GM21526 (cell line): ENCODE data around the gene ZNF425.
"Not testable (repeated sequence)": the region's sequence is repeated elsewhere in the genome, so short reads cannot be mapped to it uniquely, and the experiment has no call there.

ENCODE experiments used
- ATAC-seq: cut with Tn5 transposase; IDR thresholded peaks from one replicate; pipeline ENCODE4 v1.9.1; 2021; ENCODE audit warnings: moderate library complexity; ENCODE audit not compliant: unreplicated experiment, low FRiP score

ZNF425 gene

DNA sequence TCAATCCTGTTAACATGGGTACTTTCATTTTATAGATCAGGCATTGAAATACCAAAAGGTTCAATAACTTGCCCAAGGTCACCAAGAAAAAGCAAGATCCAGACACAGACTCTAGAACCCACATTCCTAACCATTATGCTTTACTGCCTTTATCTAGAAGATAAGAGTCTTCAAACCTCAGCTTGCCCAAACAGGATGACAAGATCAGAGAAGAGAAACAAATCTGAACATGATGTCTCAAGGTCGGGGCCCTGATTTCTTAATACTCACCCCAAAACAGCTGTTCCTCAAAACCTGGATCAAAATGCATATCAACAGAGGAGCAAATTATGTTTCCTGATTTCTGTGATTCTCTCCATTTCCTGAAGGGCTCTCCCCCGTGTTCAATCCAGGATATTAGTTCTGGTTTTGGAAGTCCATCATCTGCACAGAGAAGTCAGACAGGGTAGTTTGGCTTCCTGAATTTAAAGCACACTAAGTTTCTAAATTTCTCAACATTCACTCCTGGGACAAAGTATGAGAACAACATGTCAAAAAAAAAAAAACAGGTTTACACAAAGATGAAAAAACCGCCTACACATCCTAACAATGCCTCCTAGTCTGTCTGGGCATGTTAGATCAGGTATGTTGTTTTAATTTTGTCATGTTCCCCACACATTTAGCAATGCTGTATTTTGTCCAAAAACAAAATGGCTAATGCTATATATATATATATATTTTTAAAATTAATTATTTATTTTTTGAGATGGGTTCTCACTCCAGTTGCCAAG is 51.8 kb downstream of the ZNF425 start:
- ATAC-seq = no peak

DNA sequence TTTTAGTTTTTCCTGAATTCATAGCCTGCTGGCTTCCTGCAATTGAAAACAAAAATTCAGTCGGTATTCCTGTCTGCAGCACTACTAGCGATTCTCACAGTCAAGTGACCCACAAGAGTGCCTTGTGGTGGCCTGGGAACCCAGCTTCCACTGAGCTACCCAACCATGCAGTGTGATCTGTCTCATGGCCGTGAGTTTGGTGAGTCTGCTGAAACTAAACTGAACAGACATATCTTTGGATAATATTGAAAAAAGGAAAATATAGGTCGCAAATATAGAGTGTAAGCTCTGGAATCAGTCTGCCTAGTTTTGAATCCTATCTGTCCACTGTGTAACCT is 53.7 kb downstream of the ZNF425 start:
- no peak for ATAC-seq

DNA sequence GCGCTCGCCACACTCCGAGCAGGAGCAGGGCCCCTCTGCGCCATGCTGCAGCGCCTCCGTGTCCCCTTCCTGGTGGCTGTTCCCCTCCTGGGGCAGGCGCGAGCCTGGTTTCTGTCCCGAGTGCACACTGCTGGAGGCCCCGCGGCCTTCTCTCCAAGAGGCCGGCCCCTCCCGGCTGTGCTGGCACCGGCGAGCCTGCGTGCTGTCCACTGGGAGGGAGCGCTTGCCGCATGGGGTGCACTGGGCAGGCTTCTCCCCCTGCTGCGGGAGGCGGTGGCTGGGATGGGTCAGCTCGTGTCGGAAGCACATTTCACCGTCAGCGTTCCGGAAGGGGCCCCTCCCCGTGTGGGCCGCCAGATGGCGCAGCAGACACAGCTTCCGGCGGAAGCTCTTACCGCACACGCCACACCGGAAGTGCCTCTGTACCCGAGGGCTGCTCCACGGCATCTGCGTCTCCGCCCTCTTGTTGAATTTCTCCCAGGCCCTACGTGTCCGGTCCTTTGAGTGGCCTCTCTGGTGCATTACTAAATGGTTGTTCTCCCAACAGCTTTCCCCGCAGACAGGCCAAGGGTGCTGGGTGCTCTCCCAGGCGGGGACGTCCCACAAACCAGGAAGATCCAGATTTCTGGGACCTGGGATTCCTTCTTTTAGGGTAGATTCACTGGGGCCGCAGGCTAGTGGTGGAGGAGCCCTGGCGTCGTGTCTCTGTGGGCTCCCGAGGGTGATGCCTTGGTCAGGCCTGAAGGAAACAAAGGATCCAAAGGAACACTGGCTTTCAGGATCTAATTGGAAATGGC is 54.3 kb downstream of the ZNF425 start:
- no peak for ATAC-seq

DNA sequence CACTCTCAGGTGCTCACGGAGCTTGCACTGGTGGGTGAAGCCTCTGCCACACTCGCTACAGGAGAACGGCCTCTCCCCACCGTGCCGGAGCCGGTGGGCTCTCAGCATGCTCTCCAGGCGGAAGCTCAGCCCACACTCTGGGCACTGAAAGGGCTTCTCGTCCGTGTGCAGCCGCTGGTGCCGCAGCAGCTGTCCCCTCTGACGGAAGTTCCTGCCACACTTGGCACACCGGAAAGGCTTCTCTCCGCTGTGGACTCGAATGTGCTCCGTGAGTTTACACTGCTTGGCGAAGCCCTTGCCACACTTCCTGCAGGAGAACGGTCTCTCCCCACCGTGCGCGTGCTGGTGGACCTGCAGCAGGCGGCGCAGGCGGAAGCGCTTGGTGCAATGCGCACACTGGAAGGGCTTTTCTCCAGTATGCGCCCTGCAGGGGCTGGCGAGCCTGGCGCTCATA is 54.9 kb downstream of the ZNF425 start:
- no peak for ATAC-seq

DNA sequence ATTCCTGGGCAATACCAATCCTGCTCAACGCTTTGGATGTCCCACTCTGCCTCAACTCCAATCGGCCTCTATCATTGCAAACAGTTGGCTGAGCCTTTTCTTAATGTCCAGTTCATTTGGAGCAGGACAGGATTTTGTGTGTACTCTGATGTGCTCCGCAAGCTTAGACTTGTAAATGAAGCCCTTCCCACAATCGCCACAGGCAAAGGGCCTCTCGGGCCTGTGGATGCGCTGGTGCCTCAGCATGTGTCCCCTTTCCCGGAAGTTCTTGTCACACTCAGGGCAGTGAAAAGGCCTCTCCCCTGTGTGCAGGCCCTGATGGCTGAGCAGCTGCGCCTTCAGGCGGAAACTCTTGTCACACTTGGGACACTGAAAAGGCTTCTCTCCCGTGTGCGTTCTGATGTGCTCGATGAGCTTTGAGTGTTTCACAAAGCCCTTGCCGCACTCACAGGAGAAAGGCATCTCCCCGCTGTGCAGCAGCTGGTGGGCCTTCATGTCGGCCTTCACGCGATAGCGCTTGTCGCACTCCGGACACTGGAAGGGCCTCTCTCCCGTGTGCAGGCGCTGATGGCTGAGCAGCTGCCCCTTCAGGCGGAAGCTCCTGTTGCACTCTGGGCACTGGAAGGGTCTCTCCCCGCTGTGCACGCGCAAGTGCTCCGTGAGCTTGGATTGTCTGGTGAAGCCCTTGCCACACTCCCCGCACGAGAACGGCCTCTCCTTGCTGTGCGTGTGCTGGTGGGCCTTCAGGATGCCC is 55.6 kb downstream of the ZNF425 start:
- ATAC-seq = no peak

DNA sequence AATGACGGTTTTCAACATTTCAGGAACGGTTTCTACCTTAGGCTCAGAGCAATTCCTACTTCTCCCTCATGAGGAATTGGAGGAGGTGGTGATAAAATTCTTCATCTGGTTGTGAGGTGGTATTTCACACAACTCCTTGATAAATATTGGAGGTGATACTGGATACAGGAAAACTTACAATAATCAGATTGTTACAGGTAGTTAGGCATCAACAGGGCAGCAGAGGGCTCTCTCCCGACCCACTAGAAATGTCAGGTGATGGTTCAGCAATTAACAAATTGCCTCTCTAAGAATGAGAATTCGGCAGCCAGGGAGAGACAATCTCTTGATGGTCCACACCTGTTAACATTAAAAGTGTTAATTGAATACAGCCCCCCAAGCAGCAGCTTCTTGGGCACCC is 58.3 kb downstream of the ZNF425 start:
- no peak for ATAC-seq

DNA sequence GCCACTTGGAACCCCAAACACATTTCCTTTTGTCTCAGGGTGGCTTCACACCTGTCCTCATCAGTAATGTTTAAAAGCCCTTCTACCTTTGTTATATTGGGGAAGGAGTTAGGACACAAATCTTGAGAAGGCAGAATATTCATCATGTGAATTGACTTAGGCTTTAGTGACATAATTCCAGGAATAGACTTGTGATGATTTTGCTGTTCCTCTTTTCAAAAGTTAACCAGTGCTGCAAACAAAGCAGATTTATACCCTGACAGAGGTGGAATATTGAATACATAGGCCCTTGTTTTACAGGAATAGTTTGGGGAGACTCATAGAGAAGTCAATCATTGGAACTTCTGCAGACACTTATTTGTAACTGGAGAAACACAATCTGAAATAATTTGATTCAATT is 62.6 kb downstream of the ZNF425 start:
- no peak for ATAC-seq

DNA sequence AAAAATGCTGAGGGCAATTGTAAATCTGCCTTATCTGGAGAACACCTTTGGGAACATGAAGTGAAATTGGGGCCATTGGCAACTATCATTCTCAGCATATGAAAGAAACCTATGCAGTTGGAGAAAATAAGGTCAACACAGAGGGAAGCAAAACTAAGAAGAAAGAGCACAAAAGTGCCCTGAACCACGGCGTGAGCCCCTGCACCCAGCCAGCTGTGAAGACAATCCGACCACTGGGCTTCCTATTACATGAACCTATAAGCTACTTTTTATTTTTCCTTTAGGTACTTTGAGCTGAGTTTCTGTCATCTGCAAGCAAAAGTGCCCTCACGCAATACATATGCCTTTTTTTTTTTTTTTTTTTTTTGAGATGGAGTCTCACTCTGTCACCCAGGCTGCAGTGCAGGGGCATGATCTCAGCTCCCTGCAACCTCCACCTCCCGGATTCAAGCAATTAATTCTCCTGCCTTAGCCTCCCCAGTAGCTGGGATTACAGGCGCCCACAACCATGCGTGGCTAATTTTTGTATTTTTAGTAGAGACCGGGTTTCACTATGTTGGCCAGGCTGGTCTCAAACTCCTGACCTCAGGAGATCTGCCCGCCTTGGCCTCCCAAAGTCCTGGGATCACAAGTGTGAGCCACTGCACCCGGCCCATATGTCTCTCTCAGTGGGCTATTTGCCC is 63.8 kb downstream of the ZNF425 start:
- ATAC-seq = not testable (repeated sequence)

DNA sequence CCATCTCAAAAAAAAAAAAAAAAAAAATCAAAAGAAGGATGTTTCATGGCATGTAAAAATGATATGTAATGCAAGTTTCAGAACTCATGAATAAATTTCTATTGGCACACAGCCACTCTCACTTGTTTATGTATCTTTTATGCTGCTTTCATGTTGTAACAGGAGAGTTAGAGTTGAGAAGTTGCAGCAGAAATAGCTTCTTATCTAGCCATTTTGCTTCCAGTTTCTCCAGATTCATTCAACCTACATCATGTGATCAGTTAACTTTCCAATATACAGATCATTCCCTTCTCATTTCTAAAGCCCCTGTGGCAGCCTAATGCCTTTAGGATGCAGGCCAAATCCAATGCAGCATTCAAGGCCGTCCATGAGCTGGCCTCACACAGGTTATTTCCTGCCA is 66.0 kb downstream of the ZNF425 start:
- no peak for ATAC-seq

DNA sequence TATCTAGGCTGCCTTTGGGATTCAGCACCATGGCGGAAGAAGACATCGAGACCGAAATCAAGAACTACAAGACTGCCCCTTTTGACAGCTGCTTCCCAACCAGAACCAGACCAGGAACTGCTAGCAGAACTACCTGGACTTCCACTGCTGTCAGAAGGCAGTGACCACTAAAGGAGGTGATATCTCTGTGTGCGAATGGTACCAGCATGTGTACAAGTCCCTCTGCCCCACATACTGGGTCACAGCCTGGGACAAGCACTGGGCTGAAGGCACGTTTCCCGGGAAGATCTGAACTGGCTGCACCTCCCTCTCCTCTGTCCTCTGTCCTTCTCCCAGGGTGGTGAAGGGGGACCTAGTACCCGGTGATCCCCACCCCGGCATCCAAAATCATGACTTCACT is 72.2 kb downstream of the ZNF425 start:
- no peak for ATAC-seq

DNA sequence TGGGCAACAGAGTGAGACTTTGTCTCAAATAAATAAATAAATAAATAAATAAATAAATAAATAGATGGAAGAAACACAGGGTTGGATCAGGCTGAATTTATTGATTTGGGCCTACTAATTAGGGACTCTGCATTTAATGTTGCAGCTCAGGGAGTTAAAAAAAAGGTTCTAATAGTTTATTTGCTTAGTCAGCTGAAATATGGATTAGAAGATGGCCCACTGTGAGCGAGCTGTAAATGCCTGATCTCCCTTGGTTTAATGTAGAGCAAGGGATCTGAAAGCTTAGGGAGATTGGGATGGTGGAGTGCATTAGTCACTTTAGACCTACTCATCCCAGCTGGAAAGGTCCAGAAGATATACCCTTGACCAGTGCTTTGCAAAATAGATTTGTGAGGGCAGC is 72.7 kb downstream of the ZNF425 start:
- no peak for ATAC-seq
